ENCODE measurements around the gene COL17A1.

The COL17A1 gene

GRCh38 chr10:104099269-104099668 lies 13.6 kb upstream of the COL17A1 start:
- no peak overlapping the region for H3K4me3 ChIP-seq (ENCODE audit: low read depth, low read length)
- TF ChIP-seq CTCF (IDR thresholded peaks at IDR 0.05; ENCODE audit: low read depth, low read length, missing control alignments) = no peak
- DNase-seq (ENCODE audit: low read depth) = no peak

GRCh38 chr10:104098358-104098925 lies 12.8 kb upstream of the COL17A1 start:
- H3K4me3 ChIP-seq (ENCODE audit: low read depth, low read length) = no peak overlapping the region
- no peak for DNase-seq (ENCODE audit: low read depth)
- no peak for TF ChIP-seq CTCF (IDR thresholded peaks at IDR 0.05; ENCODE audit: low read depth, low read length, missing control alignments)

- no peak for DNase-seq (ENCODE audit: low read depth)
- H3K4me3 ChIP-seq (ENCODE audit: low read depth, low read length) = no peak overlapping the region
- no peak for TF ChIP-seq CTCF (IDR thresholded peaks at IDR 0.05; ENCODE audit: low read depth, low read length, missing control alignments)
These were observed 11.0 kb upstream of the COL17A1 start for GRCh38 chr10:104096692-104097091.

DNA sequence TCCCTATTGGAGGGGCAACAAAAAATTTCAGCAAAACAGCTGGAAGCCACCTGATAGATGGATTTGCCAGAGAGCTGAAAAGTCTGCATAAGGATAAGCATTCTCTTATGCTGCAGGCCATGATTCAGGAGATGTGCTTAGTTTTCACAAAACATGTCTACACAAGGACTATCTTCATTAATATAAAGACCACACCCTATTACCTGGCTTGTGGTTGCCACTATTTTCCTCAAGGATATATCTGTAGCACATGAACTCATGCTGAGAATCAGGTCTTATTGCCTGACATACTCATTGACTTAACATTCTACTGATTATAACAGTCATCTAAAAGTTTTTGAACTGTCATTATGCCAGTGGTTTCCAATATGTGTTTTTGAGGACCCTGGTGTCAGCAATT lies 7.1 kb upstream of the COL17A1 start:
- TF ChIP-seq CTCF (IDR thresholded peaks at IDR 0.05; ENCODE audit: low read depth, low read length, missing control alignments) = no peak
- H3K4me3 ChIP-seq (ENCODE audit: low read depth, low read length) = no peak overlapping the region
- no peak for DNase-seq (ENCODE audit: low read depth)

- no peak for DNase-seq (ENCODE audit: low read depth)
- no peak overlapping the region for H3K4me3 ChIP-seq (ENCODE audit: low read depth, low read length)
- TF ChIP-seq CTCF (IDR thresholded peaks at IDR 0.05; ENCODE audit: low read depth, low read length, missing control alignments) = no peak
These were observed 4.9 kb upstream of the COL17A1 start for GRCh38 chr10:104090611-104091010.

- no peak overlapping the region for H3K4me3 ChIP-seq (ENCODE audit: low read depth, low read length)
- TF ChIP-seq CTCF (IDR thresholded peaks at IDR 0.05; ENCODE audit: low read depth, low read length, missing control alignments) = no peak
- no peak for DNase-seq (ENCODE audit: low read depth)
These were observed 3.9 kb upstream of the COL17A1 start for GRCh38 chr10:104089621-104090020.

DNA sequence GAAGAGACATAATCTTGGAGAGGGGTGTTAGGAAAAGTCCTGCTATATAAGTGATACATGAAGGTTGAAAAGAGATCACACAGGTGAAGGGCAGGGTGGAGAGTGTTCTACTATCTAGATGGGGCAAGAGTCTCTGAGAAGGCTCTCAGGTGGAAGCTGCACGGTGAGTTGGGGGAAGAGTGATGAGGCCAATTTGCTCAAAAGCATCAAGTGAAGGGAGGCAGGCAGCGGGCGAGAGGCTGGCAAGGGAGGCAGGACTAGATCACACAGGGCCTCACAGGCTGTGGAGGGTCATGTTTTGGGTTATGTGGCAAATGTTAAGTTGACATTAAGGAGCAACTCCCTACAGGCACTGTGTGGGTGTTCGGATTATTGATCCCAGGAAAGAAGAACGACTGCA lies 2.6 kb upstream of the COL17A1 start:
- no peak for DNase-seq (ENCODE audit: low read depth)
- no peak for TF ChIP-seq CTCF (IDR thresholded peaks at IDR 0.05; ENCODE audit: low read depth, low read length, missing control alignments)
- H3K4me3 ChIP-seq (ENCODE audit: low read depth, low read length) = no peak overlapping the region

Measured in GM12864 (cell line).